GM19452 (cell line): ENCODE data around the gene EPHA1.
A peak's percentile ranks its signal among the peaks of the same experiment; 100 is the strongest.

Experiments used
- ATAC-seq: cut with Tn5 transposase; IDR thresholded peaks from one replicate; pipeline ENCODE4 v1.9.1; 2021; ENCODE audit not compliant: unreplicated experiment

EPHA1 gene

DNA sequence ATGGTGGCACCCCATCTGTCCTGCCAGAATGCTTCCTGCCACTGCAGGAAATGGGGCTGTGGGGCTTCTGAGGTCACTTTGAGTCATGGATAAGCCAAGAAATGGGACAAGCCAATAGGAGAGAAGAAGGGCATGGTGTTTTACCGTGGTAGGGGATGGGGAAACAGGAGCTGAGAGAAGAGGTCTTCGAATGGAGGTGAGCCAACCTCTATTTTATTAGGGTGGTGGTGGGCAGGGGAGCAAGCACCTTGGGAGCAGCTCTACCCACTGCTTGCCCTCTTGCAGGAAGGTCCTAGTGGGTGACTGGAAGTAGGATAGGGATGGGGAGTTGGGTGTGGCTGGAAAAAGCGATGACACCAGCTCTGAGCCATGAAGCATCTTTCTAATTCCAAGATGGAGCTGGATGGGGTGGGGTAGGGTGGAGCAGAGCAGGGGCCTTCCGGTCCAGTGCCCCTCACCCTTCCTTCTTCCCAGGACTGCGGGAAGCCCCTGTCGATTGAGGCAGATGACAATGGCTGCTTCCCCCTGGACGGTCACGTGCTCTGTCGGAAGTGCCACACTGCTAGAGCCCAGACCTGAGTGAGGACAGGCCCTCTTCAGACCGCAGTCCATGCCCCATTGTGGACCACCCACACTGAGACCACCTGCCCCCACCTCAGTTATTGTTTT is 18.4 kb downstream of the EPHA1 start:
- ATAC-seq: no peak

DNA sequence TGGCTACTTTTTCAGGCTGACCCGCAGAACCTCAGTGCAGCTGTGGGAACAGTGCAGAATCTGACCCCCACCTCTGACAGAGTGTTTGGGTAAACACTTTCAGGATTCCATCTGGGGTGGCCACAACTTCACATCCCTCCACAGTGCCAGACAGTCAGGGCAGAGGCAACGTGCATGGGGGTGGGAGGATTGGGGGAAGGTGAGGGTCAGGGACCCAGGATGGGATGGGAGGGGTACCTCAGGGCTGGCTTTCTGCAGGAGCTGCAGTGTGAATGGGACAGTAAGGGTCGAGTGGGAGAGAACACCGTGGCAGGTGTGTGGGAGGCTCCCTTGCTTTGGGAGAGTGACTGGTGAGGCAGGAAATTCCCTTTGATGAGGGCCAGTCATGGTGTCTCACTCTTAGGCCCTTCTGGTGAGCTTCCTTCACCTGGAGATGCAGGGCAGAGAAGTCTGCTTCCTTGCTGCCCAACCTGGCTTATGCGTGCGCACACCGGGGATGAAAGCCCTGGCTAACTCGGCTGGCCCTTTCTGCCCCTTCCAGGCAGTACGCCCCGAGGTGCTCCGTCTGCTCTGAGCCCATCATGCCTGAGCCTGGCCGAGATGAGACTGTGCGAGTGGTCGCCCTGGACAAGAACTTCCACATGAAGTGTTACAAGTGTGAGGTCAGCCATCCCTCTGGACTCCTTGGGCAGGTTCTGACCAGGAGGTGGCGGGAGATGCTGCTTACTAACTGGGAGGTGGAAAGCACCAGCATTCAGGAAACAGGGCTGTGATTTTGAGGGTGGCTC is 19.1 kb downstream of the EPHA1 start:
- no peak for ATAC-seq

GRCh38 chr7:143388491-143389101 is 20.1 kb downstream of the EPHA1 start:
- ATAC-seq: no peak

DNA sequence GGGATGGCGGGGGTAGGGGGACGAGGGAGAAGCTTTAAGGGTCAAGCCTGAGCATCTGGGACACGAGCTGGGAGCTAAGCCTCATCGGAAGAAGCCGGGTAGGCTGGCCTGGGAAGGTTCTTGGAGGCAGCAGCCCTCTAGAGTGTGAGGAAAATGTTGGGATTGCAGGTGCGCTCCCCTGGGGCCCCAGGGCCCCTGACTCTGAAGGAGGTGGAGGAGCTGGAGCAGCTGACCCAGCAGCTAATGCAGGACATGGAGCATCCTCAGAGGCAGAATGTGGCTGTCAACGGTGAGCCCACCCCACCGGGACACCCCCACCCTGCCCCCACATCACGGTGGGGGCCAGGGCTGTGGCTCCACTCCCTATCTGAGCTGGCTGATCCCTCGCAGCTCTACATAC is 20.6 kb downstream of the EPHA1 start:
- ATAC-seq: no peak

DNA sequence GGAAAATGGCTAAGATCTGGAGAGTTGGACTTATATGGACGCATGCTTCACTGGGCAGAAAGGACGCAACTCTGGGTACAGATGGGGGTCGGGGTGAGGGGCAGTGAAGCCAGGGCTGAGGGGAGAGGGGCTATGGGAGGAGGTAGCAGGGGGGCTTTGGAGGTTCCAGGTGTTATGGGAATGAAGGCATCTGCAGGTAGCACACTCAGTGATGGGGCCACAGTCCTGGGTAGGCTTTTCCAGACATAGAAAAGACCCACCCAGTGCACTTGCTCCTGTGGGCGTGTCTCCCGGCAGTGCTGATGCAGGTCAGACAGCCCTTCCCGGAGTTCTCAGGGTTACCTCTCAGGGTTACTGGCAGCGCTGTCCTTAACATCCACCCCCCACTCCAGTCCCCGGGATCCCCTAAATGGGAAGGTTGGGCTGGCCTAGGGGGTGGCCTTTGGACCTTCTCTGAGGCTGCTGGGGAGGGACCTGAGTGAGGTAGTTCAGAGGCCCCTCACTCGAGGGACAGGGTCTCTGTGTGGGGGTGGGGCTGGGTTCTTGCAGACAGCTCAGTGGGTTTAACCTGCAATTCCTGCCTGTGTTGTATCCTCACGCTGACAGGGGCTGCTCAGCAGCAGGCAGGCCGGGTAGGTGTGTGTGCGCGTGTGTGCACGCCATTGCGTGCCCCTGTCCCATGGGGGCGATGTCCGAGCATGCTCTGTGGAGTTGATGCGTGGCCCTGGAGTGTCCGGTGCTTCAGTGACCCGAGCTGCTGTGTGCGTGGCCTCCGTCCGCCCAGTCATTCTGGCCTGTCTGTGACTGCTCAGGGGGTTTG is 21.3 kb downstream of the EPHA1 start:
- ATAC-seq: no peak

- no peak for ATAC-seq
Measured at GRCh38 chr7:143385891-143386781, 22.5 kb downstream of the EPHA1 start.

DNA sequence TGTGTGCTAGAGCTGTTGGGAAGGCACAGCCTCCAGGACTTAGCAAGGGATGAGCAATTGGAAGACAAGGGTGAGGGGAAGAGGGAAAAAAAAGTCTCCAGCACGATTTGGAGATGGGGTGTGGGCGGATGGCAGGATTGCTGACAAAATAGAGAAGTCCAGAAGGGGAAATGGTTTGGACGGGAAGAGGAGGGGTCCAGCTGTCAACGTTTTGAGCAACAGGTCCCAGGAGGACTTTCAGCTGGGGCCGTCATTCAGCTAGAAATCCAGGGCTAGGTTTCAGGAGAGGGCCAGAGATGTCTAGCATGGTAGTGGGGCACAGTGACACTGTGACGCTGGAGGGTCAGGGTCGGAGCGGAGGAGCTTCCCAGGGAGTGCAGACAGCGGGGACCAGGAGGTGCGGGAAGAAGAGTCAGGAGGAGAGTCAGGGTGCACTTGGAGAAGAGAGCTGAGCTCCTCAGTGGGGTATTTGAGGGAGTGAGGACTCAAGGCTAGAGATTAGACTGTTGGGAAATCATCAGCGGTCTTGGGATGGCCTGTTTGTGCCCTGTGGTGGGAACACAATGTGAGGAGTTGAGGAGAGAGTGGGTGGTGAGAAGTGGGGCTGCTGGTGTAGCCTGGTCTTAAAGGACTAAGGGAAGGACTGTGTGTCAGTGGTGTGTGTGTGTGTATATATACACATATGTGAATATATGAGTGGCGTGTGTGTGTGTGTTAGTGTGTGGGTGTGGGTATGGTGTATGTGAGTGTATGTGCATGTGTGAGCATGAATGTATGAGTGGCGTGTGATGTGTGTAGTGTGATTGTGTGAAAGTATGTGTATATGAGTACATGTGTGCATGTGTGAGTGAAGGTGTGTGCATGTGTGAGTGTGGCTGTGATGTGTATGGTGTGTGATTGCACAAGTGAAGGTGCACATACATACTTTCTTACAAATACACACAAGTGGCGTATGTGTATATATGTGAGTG is 23.7 kb downstream of the EPHA1 start:
- ATAC-seq: no peak

DNA sequence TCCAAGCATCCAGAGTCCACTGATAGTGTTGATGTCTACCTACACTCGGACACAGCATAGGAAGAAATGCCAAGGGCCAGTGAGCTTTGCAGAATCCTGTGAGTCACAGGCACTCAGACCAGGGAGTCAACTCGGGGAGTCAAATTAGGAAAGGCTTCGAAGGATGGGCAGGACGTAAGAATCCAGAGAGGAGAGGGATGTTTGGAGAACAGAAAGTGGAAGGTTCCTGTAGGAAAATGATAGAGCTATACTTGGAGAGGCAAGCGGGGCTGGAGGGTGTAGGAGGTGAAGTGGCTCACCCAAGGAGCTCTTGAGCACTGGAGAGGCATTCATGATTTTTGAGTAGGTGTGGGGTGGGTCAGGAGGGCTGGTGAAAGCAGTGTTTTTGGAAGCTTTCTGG is 24.5 kb downstream of the EPHA1 start:
- ATAC-seq: no peak

GRCh38 chr7:143383642-143383957 is 25.1 kb downstream of the EPHA1 start:
- ATAC-seq: no peak

DNA sequence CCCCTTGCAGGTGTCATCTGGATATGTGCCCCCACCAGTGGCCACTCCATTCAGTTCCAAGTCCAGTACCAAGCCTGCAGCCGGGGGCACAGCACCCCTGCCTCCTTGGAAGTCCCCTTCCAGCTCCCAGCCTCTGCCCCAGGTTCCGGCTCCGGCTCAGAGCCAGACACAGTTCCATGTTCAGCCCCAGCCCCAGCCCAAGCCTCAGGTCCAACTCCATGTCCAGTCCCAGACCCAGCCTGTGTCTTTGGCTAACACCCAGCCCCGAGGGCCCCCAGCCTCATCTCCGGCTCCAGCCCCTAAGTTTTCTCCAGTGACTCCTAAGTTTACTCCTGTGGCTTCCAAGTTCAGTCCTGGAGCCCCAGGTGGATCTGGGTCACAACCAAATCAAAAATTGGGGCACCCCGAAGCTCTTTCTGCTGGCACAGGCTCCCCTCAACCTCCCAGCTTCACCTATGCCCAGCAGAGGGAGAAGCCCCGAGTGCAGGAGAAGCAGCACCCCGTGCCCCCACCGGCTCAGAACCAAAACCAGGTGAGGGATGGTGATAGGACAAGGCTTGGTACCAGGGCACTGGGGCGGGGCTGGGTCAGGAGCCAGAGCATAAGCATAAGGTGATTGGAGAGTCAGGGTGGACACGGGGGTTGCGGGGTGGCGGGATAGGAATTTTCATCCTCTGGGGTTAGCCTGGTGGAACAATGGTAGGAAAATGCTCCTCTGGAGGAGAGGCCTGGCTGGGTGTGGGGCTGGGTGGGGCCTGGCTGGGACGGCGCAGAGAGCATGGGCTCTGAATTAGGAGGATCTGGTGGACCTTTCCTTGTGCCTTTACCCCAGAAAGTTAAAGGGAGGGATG is 25.6 kb downstream of the EPHA1 start:
- no peak for ATAC-seq

DNA sequence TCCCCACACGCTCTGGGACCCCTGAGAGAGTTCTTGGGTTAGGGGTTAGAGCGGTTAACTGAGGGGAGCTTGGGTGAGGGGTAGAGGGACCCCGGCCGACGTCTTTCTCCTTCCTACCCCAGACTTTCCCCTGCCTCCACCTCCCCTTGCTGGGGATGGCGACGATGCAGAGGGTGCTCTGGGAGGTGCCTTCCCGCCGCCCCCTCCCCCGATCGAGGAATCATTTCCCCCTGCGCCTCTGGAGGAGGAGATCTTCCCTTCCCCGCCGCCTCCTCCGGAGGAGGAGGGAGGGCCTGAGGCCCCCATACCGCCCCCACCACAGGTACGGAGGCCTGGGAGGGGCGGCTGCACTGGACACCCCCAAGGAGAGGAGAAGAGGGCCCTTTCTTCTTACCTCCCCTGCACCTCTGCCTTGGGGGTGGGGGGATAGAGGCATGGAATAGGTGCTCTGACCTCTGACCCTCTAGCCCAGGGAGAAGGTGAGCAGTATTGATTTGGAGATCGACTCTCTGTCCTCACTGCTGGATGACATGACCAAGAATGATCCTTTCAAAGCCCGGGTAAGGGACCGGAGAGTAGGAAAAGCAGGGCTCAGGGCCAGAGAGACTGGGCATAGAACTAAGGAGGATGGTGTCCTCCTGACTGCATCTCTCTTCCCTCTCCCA is 26.4 kb downstream of the EPHA1 start:
- ATAC-seq: no peak

GRCh38 chr7:143381427-143382125 is 27.1 kb downstream of the EPHA1 start:
- ATAC-seq: peak; percentile 15

DNA sequence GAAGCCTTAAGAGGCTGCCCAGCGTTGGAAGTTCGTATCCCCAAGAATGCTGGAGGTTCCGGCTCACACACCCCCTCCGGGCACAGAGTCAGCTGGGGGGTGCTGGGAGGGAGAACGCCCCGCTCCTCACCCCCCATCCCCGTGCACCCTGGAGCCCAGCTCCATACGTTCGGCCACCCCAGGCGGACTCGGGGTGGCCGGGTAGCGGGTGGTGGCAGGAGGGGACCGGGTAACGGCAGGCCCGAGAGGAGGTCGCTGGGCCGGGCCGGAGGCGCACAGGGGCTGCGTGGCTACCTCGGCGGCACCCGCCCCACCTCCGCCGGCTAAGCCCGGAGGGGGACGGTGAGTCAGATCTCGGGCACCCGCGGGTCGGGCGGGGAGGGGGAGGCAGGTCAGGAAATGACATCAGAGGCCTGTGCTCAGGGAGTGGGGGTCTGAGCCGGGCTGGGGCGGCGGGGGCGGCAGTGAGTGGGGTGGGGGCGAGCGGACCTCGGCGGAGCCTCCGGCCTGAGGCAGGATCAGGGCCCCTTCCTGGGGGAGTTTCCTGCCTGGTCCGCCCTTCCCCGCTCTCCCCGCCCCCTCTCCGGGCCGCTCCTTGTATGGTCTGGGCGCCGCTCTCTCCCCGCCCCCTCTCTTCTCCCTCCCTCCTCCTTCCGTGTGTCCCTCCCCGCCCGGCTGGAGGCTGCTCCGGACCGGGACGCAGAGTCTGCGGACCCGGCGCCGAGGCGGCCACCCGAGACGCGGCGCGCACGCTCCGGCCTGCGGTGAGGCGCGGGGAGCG is 27.8 kb downstream of the EPHA1 start, which contains the start of gene ZYX:
Gene ZYX, plus strand, starts transcription at position 700 of the 781 bp plus-strand sequence. CDS start 227 bp downstream, outside the sequence.
- ATAC-seq: peak; percentile 77

- ATAC-seq: peak; percentile 42
Measured at GRCh38 chr7:143380260-143380645, 28.4 kb downstream of the EPHA1 start.

- ATAC-seq: peak; percentile 1
Measured at GRCh38 chr7:143379611-143380259, 28.9 kb downstream of the EPHA1 start.

GRCh38 chr7:143376396-143376795 is 32.3 kb downstream of the EPHA1 start:
- no peak for ATAC-seq
